Jurkat, Clone E6-1 (cell line): ENCODE results near the gene ADCYAP1R1.

Source experiments
- DNase-seq: peaks from one replicate; pipeline ENCODE4 v3.0.0-alpha.2; 2011; ENCODE audit warnings: low read depth, low spot score
- H3K4me3 ChIP-seq: 2 replicates; pipeline ENCODE4 v1.5.1; 2011; ENCODE audit warnings: mild to moderate bottlenecking, low read length, control low read depth, moderate library complexity

Gene ADCYAP1R1

DNA sequence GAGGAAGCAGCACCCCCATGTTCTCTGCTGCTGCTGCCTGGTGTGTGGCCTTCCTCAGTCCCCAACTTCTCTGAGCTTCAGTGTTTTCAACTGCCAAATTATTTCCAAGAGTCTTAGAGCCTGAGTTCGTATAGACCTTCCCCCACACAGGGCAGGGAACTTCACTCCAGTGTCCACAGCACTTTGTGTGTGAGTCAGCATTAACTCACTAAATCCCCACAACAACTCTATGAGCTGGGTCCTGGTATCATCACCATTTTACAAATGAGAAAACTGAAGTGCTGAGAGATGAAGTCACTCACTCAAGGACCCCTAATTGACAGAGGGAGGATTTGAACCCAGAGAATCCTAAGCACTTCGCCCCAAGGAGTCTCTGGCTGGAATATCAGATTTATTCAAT is 48.3 kb downstream of the ADCYAP1R1 start:
- no peak for DNase-seq
- H3K4me3 ChIP-seq: no peak overlapping the region

DNA sequence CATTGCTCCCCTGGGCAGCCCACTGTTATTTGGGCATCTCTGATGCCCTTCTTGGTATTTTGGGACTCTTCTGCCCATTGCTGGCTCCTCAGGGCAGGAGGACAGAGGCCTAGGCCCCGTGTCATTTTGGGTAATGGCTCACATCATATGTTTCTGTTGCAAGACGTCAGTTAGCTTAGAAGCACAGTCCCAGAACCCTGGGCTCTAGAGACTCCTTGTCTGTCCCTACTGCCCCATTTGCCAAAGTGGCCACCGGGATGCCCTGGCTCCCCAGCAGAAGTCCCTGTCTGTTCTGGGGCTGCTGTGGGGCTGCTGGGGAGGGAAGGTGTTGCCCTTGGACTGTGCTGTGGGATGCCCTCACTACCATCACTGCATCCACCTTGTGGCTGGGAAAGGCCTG is 48.8 kb downstream of the ADCYAP1R1 start:
- DNase-seq: no peak
- no peak overlapping the region for H3K4me3 ChIP-seq

DNA sequence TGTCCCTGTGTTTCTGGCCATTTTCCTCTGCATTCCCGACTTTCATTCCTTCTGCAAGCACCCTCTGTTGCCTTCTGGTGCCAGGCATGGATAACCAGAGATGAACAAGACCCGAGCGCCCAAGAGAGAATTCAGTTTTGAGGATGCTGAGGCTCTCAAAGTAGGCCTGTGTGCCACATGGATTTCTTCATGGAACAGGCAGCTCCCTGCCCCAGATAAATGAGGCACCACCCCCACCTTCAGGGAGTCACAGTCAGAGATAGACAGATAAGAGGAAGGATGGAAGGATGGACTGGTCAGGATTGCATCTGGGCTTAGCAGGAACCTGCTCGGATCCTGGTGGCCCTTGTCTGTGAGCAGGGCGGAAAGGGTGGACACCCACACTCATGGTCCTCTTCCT is 49.4 kb downstream of the ADCYAP1R1 start:
- H3K4me3 ChIP-seq: no peak overlapping the region
- no peak for DNase-seq

DNA sequence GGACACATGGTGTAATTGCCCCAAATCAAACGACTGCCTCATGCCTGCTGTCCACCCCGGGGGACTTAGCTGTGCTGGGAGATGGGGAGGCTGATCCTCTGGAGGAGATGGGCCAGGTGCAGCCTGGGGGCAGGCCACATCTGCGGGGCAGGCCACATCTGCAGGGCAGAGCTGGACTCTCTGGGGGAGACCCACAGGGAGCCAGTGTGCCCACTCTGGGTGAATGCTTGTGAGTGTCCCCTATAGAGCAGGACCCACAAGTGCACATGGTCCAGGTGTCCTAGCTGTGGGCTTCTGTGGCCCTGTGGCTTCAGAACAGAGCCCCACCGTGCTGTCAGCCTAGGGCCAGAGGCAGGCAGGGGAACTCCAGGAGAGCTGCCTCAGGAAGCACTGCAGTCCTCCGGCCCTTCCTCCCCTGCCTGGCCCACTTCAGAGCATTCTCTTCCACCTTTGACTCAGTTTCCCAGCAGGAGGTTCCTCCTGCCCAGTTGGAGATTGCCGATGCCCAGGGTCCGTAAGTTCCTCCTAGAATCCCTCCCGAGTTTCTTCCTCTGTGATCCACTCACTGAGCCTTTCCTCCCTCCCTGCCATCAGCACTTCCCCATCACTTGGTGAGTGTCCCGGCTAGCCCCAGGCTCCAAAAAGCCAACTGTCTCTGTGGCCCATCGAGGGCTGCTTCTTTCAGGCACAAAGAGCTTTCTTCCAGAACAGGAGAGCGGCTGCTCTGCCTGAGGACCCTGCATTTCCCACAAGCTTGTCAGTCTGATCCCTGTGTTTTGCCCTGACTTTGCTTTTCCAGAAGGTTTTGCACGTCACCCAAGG is 50.3 kb downstream of the ADCYAP1R1 start:
- H3K4me3 ChIP-seq: no peak overlapping the region
- no peak for DNase-seq

DNA sequence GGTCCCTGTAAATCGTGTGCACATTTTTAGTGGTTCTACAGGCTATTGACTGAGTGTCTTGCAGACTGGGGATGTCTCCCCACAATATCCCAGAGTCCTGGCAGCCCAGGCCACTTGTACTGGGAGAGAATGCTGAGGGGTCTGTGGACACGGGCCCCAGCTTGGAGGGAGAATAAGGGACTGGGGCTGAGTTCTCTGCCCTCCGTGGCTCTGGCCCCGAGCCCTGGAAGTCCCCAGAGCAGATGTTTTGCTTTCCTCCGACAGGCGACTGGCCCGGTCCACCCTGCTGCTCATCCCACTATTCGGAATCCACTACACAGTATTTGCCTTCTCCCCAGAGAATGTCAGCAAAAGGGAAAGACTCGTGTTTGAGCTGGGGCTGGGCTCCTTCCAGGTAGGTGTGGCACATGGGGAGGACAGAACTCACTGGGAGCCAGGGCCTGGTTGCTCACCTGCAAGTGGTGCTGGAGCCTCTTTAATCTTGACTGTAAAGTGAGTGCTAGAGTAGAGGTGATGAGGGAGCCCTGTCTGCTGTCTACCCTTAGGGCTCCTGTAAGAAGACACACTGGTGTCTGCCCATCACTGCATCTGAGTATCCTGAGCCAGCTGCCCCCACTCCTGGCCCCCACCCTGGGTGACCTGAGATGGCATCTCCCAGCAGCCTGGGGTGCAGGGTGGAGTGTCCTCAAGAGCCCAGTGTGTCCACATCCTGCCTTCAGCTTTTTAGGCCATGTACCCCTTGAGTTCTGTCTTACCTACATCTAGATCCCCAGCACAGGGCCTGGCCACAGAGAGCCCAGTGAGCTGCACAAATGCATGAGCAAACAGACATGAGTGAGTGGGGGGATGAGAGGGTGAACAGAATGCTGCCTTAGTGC is 51.1 kb downstream of the ADCYAP1R1 start:
- H3K4me3 ChIP-seq: no peak overlapping the region
- DNase-seq: no peak

DNA sequence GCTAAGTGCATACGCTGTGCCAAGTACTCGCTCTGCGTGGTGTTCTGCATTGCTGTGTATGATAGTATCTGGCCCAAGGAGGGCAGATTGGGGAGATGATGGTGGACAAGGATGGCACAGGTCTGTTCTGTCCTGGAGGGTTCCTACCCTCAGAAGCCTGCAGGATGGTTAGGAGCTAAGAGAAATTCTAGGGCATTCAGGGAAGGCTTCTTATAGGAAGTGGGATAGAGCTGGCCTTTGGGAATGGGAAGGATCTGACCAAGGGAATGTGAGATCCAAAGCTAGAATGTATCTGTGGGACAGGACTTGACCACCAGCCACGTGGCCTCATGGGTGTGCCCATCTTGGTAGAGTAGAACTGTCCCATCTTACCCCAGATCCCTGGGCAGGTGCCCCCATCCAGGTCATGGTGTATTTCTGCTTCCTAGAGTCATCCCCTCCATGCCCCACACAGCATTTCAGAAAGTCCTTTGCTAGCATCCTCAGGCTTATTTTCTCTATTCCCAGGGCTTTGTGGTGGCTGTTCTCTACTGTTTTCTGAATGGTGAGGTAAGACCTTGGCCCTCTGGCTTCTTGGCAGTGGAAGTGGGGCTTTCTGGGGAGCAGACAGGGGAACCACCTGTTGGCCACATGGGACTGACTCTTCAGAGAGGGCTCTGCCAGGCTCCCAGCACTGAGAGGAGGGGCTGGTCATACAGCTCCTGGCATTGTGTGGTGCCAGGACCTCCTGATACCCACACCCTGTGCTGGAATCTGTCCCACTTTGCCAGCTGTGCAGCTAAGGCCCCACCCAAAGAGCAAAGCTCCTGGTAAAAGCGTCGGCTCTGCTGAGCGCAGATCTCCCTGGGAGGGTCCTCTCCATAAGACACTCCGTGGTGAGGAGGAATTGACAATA is 52.5 kb downstream of the ADCYAP1R1 start:
- DNase-seq: no peak
- H3K4me3 ChIP-seq: no peak overlapping the region

DNA sequence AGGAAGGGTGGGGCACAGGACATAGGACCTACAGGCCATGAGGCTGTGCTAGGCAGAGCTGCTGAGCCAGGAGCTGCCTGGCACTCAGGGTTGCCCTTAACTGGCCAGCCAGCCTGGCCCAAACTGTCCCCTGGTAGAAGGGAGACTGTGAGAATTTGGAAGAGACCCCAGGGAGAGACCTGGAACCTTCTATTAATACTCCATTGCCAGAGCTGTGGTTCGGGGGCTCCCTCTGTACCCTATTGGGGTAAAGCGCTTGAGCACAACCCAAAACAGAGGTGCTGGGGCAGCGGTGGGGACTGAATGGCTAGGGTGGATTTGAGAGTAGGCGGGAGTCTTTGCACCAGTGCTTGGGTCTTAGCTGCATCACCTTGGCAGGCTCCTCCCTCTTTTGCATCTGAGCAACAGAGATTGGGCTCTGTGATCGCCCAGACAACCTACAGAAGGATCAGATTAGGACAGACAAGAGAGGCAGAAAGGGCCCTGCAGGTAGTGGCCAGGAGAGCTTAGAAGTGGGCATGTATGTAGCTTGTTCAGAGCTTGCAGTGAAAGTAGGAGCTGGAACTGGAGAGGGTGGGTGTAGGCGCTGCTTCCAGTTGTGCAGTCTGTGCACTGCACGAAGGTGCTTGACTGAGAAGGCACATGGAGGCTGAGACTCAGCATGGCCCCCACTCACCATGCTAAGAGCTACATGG is 53.3 kb downstream of the ADCYAP1R1 start:
- no peak for DNase-seq
- no peak overlapping the region for H3K4me3 ChIP-seq

DNA sequence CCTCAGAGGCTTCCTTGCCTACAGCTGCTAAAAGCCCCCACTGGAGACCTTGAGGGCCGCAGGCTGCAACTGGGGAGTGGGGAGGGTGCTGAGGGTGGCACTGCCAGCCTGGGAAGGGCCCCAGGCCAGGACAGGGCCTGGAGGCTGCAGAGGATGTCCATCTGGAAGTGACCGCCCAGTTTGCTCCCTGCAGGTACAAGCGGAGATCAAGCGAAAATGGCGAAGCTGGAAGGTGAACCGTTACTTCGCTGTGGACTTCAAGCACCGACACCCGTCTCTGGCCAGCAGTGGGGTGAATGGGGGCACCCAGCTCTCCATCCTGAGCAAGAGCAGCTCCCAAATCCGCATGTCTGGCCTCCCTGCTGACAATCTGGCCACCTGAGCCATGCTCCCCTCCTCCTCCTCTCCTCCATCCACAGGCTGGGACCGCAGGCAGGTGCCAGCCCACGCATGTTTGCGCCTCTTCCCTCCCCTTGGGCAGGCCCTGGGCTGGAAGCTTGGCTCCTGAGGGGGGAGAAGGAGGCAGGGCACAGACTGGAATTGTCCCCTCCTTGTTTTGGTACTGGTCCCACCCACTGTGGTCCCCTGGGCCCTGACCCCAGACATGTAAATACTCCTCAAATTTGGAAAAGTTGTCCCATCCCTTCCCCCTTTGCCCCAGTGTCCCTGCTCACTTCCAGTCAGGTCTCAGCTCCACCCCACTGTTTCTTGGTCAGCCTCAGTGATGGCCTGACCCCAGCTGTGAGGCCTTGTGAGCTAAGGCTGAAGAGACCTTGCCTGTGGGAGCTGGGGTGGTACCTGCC is 54.4 kb downstream of the ADCYAP1R1 start:
- no peak for DNase-seq
- no peak overlapping the region for H3K4me3 ChIP-seq

DNA sequence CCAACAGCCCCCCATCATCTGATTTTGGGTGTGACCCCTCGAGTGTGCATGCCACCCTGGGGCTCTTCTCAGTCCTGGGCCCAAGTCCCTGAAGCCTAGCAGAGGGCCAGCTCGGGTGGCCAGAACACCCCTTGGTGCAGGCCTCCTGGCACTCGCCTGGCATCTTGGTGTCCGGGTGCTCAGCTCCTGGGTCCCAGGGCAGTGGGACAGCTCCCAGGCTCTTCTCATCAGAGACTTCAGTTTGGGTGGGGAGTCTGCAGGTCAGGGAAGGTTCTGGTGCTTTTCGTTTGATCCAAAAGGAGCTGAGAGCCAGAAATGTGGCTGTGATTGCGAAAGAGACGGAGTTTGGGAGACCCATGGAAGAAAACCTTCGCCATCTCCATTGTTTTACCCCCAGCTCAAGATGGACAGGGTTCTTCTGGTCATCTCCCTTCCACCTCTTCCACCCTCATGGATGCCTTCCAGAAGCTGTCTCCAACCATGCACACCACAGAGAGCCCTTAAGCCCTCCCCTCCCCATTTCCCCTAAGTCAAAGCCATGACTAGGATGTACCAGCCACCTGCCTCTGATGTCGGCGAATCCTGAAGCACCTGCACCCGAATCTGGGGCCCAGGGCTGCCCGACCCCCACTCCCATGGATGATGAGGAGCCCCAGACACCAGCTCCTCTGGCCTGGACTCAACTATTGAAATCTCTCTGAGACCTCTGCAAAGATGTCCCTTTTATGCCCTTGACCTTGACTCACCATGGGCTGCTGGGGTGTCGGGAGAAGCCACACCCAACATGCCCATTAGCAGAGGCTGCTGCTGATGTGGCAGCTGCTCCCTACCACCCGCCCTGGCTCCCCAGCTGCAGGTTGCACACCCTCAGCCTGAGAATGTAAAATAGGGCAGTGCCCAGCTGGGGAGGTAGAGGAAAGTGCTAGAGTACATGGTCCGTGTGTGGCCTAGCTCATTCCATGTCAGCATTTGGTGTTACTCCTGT is 55.3 kb downstream of the ADCYAP1R1 start:
- H3K4me3 ChIP-seq: no peak overlapping the region
- DNase-seq: no peak

DNA sequence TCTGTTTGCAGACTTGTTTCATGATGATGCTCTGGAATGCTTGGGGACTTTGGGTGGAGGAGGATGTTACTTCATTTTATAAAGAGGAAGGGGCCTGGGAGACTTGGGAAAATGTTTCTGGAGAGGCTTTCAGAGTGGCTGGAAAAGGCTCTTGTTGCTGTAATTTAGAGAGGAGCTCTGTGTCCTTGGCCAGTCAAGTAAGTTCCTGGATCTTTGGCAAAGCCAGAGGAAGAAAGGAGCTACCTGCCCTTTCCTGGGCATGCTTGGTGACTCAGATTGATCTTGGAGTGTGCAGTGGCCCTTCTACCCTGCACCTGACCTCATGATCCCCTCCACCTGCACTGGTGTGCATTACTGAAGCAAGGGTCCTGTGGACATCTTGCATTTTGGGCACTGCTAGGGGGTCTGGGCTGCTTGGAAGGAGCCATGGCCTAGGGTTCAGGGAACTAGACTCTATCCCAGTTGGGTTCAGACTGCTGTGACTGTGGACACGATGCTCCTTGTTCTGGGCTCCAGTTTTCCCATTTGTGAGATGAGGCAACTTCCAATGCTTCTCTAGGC is 56.1 kb downstream of the ADCYAP1R1 start:
- DNase-seq: no peak
- H3K4me3 ChIP-seq: no peak overlapping the region

DNA sequence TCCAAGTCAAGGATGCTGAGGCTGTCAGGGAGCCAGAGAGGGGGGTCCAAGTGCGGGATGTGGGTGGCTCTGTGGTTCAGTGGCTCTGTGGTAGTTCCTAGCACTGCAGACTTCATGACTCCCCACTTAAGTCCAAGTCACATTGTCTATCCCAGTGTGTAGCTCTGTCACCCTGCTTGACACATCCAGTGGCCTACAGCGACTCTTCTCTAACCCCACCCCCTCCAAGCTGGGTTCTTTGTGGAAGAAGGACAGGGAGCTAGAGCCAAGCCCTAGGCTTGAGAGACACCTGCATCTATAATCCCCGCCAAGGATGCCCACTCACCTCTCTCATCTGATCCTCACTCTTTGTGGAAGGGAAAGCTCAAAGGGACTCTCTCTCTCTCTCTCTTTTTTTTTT is 57.6 kb downstream of the ADCYAP1R1 start:
- DNase-seq: no peak
- H3K4me3 ChIP-seq: no peak overlapping the region

DNA sequence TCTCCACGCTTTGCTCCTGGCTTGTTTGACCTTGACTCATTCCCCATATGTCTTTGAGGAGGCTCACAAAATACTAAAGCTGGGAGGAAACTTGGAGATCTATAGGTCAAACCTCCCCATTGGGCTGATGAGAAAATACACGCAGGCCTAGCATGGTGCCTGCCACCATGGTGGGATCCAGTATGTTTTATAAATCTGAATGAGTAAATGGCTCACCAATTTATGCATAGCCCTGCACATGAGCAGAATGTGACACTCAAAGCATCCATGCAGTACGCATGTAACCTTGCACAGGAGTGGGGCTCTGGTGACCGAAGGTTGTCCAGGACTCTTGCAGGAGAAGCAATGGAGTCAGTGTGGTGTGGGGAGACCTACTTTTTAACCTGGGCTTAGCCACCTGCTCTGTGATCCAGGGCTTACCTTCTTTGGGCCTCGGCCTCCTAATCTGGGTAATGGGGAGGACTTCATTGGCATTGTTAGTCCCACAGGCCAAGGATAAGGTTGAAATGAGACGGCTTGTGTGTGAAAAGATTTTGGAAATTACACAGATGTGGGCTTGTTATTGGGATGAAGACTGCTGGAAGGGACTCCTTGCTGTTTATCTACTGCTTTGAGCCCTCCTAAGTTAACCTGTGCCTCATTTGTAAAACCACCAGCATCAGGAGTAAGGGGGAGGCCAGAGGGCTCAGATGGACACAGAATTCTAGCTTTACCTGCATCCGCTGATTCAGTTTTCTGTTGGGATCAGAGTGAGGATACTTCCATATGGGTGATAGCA is 58.4 kb downstream of the ADCYAP1R1 start:
- H3K4me3 ChIP-seq: no peak overlapping the region
- DNase-seq: no peak

DNA sequence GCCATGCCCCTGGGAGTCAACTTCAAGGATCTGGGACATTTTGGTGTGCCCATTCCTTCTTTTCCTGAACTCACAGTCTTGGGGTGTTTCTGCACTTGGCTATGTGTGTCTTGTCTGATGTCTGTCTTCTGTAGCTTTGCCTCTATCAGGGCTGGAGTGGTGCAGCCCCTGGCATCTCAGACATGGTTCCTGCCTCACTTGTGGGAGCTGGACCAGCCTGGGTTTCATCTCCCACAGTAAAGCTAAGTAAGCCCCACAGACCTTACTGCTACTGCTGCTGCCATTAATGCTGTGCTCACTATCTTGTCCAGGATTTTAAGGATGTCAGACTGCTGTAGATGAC is 59.0 kb downstream of the ADCYAP1R1 start:
- no peak overlapping the region for H3K4me3 ChIP-seq
- DNase-seq: no peak

DNA sequence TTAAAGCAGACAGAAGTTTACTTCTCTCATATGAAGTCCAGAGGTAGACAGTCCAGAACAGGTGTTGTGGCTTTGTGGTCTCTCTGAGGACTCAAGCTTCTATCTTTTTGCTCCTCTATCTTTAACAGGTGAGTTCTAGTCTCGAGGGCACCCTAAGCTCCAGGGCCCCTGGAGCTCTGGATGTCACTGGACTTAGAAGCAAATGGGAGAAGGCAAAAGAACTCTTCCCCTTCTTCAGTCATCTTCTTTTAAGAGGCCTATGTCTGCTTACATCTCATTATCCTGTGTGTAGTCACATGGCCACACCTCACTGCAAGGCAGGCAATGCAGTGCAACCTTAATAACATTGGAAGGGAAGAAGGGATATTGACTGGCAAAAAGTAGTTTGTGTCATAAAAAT is 61.6 kb downstream of the ADCYAP1R1 start:
- H3K4me3 ChIP-seq: no peak overlapping the region
- DNase-seq: no peak

DNA sequence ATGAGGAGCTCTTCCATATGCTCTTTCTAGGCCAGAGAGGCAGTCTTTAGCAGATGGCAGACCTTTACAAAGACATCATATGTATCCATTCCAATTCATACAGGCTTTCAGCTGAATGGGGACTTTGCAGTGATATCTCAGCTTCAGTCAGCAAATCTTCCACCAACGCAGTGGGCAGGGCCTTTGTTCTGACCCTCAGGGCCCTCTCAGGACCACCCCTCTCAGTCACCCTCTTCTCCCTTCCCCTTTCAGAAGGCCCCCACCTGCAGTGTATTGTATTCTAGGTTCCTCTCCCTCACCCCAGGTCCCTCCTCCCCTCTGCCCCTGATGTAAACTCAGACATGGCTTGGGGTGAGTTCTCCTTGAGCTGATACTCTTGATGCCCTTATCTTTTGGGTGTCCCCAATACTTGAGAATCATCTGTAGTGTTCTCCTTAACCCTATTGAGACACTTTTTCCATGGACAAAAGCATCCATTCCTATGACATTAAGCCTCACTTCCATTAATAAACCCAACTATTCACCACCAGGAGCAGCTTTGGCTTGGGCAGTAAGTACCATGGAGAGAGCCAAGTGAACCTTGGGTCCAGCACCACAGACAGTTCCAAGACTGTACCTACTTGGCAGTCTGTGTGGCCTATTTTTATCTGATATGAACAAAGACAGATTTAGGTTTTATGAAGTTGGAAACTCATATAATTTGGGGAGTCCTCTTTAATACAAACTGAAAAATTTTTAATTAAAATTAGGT is 62.7 kb downstream of the ADCYAP1R1 start:
- peak; percentile 32 for DNase-seq
- no peak overlapping the region for H3K4me3 ChIP-seq
